ENCODE measurements around the gene CHPF2.

Gene CHPF2

GRCh38 chr7:151245360-151246101 lies 13.2 kb downstream of the CHPF2 start:
- DNase-seq (ENCODE audit: low read depth in 2 of 2, low spot score in 1 of 2) = no peak

GRCh38 chr7:151246102-151246850 lies 14.0 kb downstream of the CHPF2 start:
- DNase-seq (ENCODE audit: low read depth in 2 of 2, low spot score in 1 of 2) = no peak

DNA sequence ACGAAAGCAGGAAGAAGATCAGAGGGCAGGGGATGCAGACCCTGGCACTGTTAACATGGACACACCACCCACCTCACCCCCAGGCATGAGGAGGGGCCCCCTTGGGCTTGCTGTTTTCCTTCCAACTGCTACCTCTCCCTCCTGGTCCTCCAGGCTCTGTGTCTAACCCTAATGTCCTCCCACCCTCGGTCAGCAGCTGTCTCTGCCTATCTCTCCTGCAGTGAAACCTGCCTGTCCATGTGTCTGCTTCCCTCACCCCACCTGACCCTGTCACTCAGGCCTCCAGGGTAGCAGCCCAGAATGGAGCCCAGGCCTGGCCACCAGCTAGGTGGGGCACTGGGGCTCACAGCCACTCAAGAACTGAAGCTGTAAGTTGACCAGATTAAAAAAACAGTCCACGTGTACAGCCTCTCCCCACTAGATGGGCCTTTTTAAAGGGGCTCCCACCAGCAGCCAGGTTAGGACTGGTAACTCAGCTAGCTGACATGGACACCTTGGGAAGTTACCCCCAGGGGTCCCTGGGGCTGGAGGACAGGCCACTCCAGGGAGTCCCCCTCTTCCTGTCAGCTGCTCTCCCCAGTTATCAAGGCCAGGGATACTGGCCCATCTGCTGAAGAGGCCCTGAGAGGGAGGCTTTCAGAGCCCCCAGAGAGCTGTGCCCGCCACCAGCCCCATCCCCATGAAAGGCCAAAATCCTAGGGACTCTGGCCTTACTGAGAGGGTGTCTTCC lies 14.7 kb downstream of the CHPF2 start:
- no peak for DNase-seq (ENCODE audit: low read depth in 2 of 2, low spot score in 1 of 2)

- no peak for DNase-seq (ENCODE audit: low read depth in 2 of 2, low spot score in 1 of 2)
These were observed 15.5 kb downstream of the CHPF2 start for GRCh38 chr7:151247611-151248345.

GRCh38 chr7:151248346-151249033 lies 16.2 kb downstream of the CHPF2 start, which contains the start of gene SMARCD3:
SMARCD3 (minus strand) TSS chr7:151248694; CDS start chr7:151248562, 132 bp downstream.
- no peak for DNase-seq (ENCODE audit: low read depth in 2 of 2, low spot score in 1 of 2)

- no peak for DNase-seq (ENCODE audit: low read depth in 2 of 2, low spot score in 1 of 2)
These were observed 16.9 kb downstream of the CHPF2 start for GRCh38 chr7:151249034-151249731.

GRCh38 chr7:151249732-151250072 lies 17.4 kb downstream of the CHPF2 start:
- no peak for DNase-seq (ENCODE audit: low read depth in 2 of 2, low spot score in 1 of 2)

DNA sequence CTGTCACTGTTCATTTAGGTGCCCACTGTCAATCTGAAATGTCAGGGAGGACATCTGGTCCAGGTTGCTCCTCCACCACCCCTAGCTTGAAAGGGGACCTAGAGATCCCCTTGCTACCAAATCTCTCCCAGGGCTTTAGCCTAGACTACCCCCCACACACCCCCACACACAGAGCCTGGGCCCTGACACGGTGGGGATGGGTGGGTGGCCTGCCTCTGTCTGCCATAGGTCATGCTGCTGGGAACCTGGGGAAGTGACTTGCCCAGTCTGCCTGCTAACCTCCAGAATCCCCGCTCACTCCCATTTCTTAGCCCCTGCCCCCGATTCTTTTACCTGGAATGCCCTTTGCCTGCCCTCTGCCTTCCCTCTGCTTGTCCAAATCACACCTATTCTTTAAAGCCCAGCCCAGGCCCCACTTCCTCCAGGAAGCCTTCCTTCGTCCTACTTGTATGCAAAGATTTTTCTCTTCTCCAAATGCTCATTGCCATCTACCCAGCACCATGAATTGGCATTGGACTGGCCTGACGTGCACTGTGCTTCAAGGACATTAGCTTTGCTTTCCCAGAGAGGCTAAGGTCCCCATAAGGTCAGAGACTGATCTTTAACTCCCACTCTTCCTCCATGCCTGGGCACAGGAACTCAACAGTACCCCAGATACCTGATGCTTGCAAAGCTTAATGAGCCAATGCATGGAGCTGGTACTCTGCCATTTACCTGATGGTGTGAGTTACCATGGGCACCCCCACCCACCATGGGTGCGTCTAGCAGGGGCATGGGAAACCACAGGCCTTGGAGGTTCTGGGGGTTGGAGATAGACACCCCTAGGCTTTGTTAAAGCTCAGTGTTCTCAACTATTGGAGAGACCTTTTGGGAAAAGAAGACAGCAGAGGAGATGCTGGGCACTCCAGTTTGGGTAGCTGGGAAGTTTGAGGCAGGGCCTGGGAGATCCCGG lies 18.2 kb downstream of the CHPF2 start:
- no peak for DNase-seq (ENCODE audit: low read depth in 2 of 2, low spot score in 1 of 2)

DNA sequence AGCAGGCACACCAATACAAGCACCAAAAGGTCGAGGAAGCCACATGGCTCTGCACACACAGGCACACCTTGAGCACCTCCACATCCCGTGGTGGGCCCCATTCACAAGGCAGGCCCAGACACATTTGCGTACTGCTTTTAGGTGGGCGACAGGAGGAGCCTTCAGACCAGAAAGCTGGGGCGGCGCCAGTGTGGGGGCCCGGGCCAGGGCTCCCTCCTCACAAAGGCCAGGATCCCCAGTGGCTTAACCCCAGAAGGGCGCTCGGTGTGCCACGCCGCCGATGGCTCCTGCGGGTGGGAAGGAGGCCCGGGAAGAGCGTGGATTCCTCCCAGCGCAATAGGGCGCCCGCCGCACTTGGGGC lies 19.0 kb downstream of the CHPF2 start:
- DNase-seq (ENCODE audit: low read depth in 2 of 2, low spot score in 1 of 2) = no peak

GRCh38 chr7:151251689-151252560 lies 19.6 kb downstream of the CHPF2 start:
- no peak for DNase-seq (ENCODE audit: low read depth in 2 of 2, low spot score in 1 of 2)

DNA sequence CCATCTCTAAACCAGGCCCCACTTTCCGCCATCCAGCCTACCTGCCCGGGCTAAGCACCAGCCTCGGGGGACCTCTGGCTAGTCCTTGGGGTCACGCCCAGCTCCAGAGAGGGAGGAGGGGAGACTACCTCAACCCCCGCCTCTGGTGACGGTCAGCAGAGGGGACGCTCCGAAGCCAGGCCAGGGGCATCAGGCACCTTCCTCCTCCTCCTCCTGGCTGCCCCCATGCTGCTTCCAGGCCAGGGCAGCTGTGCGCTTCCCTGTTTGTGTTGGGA lies 20.2 kb downstream of the CHPF2 start:
- no peak for DNase-seq (ENCODE audit: low read depth in 2 of 2, low spot score in 1 of 2)

GRCh38 chr7:151252961-151253711 lies 20.9 kb downstream of the CHPF2 start:
- no peak for DNase-seq (ENCODE audit: low read depth in 2 of 2, low spot score in 1 of 2)

DNA sequence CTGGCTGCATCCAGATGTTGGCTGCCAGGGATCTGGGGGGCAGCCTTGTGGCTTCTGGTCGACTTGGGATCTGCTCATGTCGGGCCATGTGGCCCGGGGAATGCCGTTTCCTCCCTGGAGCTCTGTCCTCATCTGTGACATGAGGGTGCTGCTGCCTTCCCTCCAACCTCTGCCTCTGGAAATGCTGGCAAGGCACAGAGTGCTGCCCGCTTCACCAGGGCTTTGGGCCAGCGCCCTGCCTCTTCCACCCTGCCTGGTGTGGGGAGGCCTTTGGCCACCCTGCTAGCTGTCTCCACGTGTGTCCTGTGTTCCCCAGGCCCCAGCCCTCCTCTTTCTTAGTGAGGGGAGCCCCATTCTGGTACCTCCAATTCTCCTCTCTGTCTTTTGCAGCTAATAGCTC lies 22.0 kb downstream of the CHPF2 start:
- DNase-seq (ENCODE audit: low read depth in 2 of 2, low spot score in 1 of 2) = no peak

- no peak for DNase-seq (ENCODE audit: low read depth in 2 of 2, low spot score in 1 of 2)
These were observed 22.6 kb downstream of the CHPF2 start for GRCh38 chr7:151254851-151255250.

DNA sequence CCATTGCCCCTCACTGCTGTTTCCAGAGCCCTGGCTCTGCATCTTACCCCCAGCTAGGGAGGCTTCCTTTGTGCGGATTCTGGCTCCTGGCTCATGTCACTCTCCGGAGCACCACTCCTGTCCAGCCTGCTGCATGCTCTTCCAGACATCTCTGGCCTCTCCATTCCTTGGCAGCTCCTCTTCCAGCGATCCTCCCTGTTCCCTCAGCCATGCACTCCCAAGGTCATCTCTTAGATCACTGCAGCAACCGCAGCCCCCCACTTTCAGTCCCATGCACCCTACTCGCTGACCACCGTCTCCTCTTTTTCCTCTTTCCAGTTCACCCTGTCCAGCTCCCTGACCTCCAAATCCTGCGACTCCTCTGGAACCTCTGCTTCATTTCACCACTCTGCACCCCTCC lies 23.1 kb downstream of the CHPF2 start:
- DNase-seq (ENCODE audit: low read depth in 2 of 2, low spot score in 1 of 2) = no peak

- DNase-seq (ENCODE audit: low read depth in 2 of 2, low spot score in 1 of 2) = no peak
These were observed 24.2 kb downstream of the CHPF2 start for GRCh38 chr7:151256410-151257045.

- DNase-seq (ENCODE audit: low read depth in 2 of 2, low spot score in 1 of 2) = no peak
These were observed 25.7 kb downstream of the CHPF2 start for GRCh38 chr7:151257990-151258389.

All from stimulated activated CD8-positive, alpha-beta memory T cell treated with anti-CD3 and anti-CD28 coated beads, Interleukin-4, amount 100 ng/mL, for 4 hours (primary cell).